HepG2 (cell line): ENCODE results near the gene SLC25A48. TPM values are rescaled to one million over a fixed set of nuclear protein-coding genes. Genes with fewer than 3 reads are reported as not detected.

ENCODE experiments used
- ATAC-seq: fragments of 200-7000 bp; cut with Tn5 transposase; 3 replicates; pipeline ENCODE4 v1.9.1; 2020; ENCODE audit warnings: mild to moderate bottlenecking, moderate library complexity
- BruUV-seq: library from RNA; stranded (reverse); fragments of 400-500 nt; replicated peaks from 2 replicates; lab custom pipeline; 2021; lab: Mats Ljungman, UMichigan
- CTCF ChIA-PET: fragments of 300-600 bp; formaldehyde crosslinking; extraction: SDS; loops from one replicate; lab custom pipeline; 2021; ENCODE audit warnings: low total read pairs, inconsistent platforms, low intra/inter-chr PET ratio; lab: Yijun Ruan, JAX
- POLR2A ChIA-PET: fragments of 350-600 bp; sonication (Branson Sonifier 250); formaldehyde crosslinking; loops from one replicate; lab custom pipeline; 2020; ENCODE audit warnings: antibody characterized with exemption, inconsistent platforms; lab: Yijun Ruan, JAX
- DNase-seq: peaks from one replicate; pipeline ENCODE4 v3.0.0-alpha.2; 2015; ENCODE audit warnings: low spot score
- FAIRE-seq: peaks from 3 replicates; lab custom pipeline; 2011; peaks lifted over from hg19 to GRCh38; lab: Jason Lieb, UNC
- H2AFZ ChIP-seq: one replicate; pipeline ENCODE4 v1.6.1; 2011; ENCODE audit warnings: low read length, inconsistent platforms
- H3K27ac ChIP-seq: fragments of 300-600 bp; 3 replicates; pipeline ENCODE4 v1.8.0; 2011; ENCODE audit warnings: mixed run types, mild to moderate bottlenecking, mixed read lengths, low read length, inconsistent platforms; ENCODE audit not compliant: insufficient read depth; ENCODE audit errors: extremely low read length
- H3K27me3 ChIP-seq, 2 experiments: fragments of 200-600 bp in 1 of 2; 2 replicates in 1 of 2; 3 replicates in 1 of 2; pipeline versions ENCODE4 v1.6.0 to v1.8.0; 2011; ENCODE audit warnings: low read length in 2 of 2, mild to moderate bottlenecking in 2 of 2, moderate library complexity in 2 of 2, inconsistent platforms in 1 of 2; ENCODE audit not compliant: insufficient read depth in 2 of 2, control insufficient read depth in 1 of 2
- H3K36me3 ChIP-seq, 2 experiments: fragments of 200-600 bp in 1 of 2; replicated peaks in 1 of 2; 2 replicates in 1 of 2; 3 replicates in 1 of 2; pipeline versions ENCODE4 v1.5.1 to v1.8.0; 2011; ENCODE audit warnings: low read length in 2 of 2, inconsistent platforms in 1 of 2; ENCODE audit not compliant: insufficient read depth in 2 of 2, control insufficient read depth in 1 of 2
- H3K4me1 ChIP-seq: 2 replicates; pipeline ENCODE4 v1.5.1; 2012; ENCODE audit warnings: low read length, inconsistent platforms; ENCODE audit not compliant: insufficient read depth
- H3K4me2 ChIP-seq: 2 replicates; pipeline ENCODE4 v1.6.0; 2011; ENCODE audit warnings: low read depth, low read length, inconsistent platforms
- H3K4me3 ChIP-seq, 3 experiments: fragments of 200-600 bp in 1 of 3; sonication (generic), shearing (Covaris generic) in 1 of 3; replicated peaks in 1 of 3; 2 replicates each; pipeline ENCODE4 v1.5.1; 2011 to 2016; ENCODE audit warnings: low read length in 3 of 3, inconsistent platforms in 2 of 3, low read depth in 2 of 3, mild to moderate bottlenecking in 2 of 3, control low read depth in 1 of 3, mixed read lengths in 1 of 3; ENCODE audit not compliant: insufficient read depth in 1 of 3
- H3K79me2 ChIP-seq: one replicate; pipeline ENCODE4 v1.6.1; 2011; ENCODE audit warnings: low read length, inconsistent platforms; ENCODE audit not compliant: insufficient read depth
- H3K9ac ChIP-seq: 2 replicates; pipeline ENCODE4 v1.6.0; 2011; ENCODE audit warnings: mild to moderate bottlenecking, low read depth, low read length, inconsistent platforms; ENCODE audit not compliant: insufficient read depth
- H3K9me3 ChIP-seq: 2 replicates; pipeline ENCODE4 v1.5.1; 2012; ENCODE audit warnings: mild to moderate bottlenecking, low read length
- H4K20me1 ChIP-seq: 2 replicates; pipeline ENCODE4 v1.6.0; 2011; ENCODE audit warnings: inconsistent platforms, mild to moderate bottlenecking, low read length, moderate library complexity; ENCODE audit not compliant: insufficient read depth
- EP300 ChIP-seq, 3 experiments: sonication (generic) in 1 of 3; formaldehyde crosslinking in 1 of 3; IDR thresholded peaks; 2 replicates each; pipeline versions ENCODE4 v1.5.1 to v1.6.1; 2011 to 2020; ENCODE audit warnings: low read depth in 2 of 3, low read length in 2 of 3, borderline replicate concordance in 1 of 3, improper control_type of control experiment in 1 of 3, mild to moderate bottlenecking in 1 of 3, missing genetic modification reagents in 1 of 3, moderate library complexity in 1 of 3
- HNRNPLL ChIP-seq: fragments of 200-400 bp; formaldehyde crosslinking; IDR thresholded peaks from 2 replicates; pipeline ENCODE4 v1.6.1; 2017; ENCODE audit warnings: mild to moderate bottlenecking, low read depth, low read length; ENCODE audit not compliant: poor library complexity, severe bottlenecking
- HOXA3 ChIP-seq: sonication (generic); formaldehyde crosslinking; IDR thresholded peaks from 2 replicates; pipeline ENCODE4 v1.5.0; 2020; ENCODE audit warnings: missing genetic modification reagents
- MXI1 ChIP-seq: IDR thresholded peaks from 3 replicates; pipeline ENCODE4 v1.6.1; 2012; ENCODE audit warnings: low read depth, low read length, inconsistent platforms, borderline replicate concordance
- PITX1 ChIP-seq: sonication (generic); formaldehyde crosslinking; IDR thresholded peaks from 2 replicates; pipeline ENCODE4 v1.5.1; 2020; ENCODE audit warnings: mild to moderate bottlenecking, missing genetic modification reagents
- TBP ChIP-seq: sonication (generic); formaldehyde crosslinking; IDR thresholded peaks from 2 replicates; pipeline ENCODE4 v1.5.0; 2020; ENCODE audit warnings: missing genetic modification reagents
- ZMAT3 ChIP-seq: sonication (generic); formaldehyde crosslinking; conservative IDR thresholded peaks from 2 replicates; pipeline ENCODE4 v1.7.0; 2021; ENCODE audit warnings: missing genetic modification reagents
- ZNF337 ChIP-seq: sonication (generic); formaldehyde crosslinking; IDR thresholded peaks from 2 replicates; pipeline ENCODE4 v1.5.1; 2020; ENCODE audit warnings: missing genetic modification reagents, low read depth, mild to moderate bottlenecking, borderline replicate concordance
- ZNF577 ChIP-seq: sonication (generic); formaldehyde crosslinking; IDR thresholded peaks from 2 replicates; pipeline ENCODE4 v1.4.0; 2020; ENCODE audit warnings: mild to moderate bottlenecking, low read depth, missing genetic modification reagents, borderline replicate concordance
- ZNF766 ChIP-seq: sonication (generic); formaldehyde crosslinking; IDR thresholded peaks from 2 replicates; pipeline ENCODE4 v1.5.0; 2020; ENCODE audit warnings: missing genetic modification reagents, borderline replicate concordance
- WGBS: methylation state at CpG from one replicate; pipeline ENCODE4 v1.1.6; 2017; ENCODE audit warnings: low lambda C conversion rate; 5-methylcytosine and 5-hydroxymethylcytosine counted together
- in situ Hi-C: cut with HindIII; loops from 2 replicates; pipeline ENCODE4 v1.10.0; 2017; ENCODE audit warnings: low pct_unique_long_range_greater_than_20kb; ENCODE audit not compliant: extremely low pct_ligation_motif_present
- intact Hi-C: fragments of 100-400 bp; cut with micrococcal nuclease; formaldehyde crosslinking; loops from one replicate; pipeline ENCODE4 v1.10.0; 2022; ENCODE audit not compliant: unreplicated experiment
- polyA plus RNA-seq, 8 experiments: library from polyadenylated mRNA; depleted of rRNA in 3 of 8; stranded (reverse) in 7 of 8; unstranded in 1 of 8; fragments of >200 nt; fragmentation: Illumina TruSeq in 4 of 8; extraction: Trizol in 4 of 8; gene quantifications; 2 replicates each; pipeline versions ENCODE4 v1.2.1 to v1.2.3, GENCODE V29; 2011 to 2016; ENCODE audit warnings: low read depth in 4 of 8, missing spikeins in 1 of 8, mixed read lengths in 1 of 8; ENCODE audit not compliant: insufficient read depth in 1 of 8
- total RNA-seq, 5 experiments: library from RNA; depleted of rRNA; stranded (reverse); fragments of >200 nt; fragmentation: Illumina TruSeq; extraction: Trizol; gene quantifications; 2 replicates each; pipeline ENCODE4 v1.2.3, GENCODE V29; 2016; ENCODE audit warnings: low read depth in 1 of 5
- TF ChIP-seq, protein P1 (sequence below): IDR thresholded peaks from 2 replicates; pipeline ENCODE4 v1.6.1; 2016; ENCODE audit warnings: missing compliant biosample characterization, missing genetic modification reagents, borderline replicate concordance
- TF ChIP-seq, protein P2 (sequence below): sonication (generic); formaldehyde crosslinking; IDR thresholded peaks from 2 replicates; pipeline ENCODE4 v1.4.0; 2020; ENCODE audit warnings: mild to moderate bottlenecking, missing genetic modification reagents
- TF ChIP-seq, protein P3 (sequence below): sonication (generic); formaldehyde crosslinking; IDR thresholded peaks from 2 replicates; pipeline ENCODE4 v1.5.1; 2020; ENCODE audit warnings: mild to moderate bottlenecking, missing genetic modification reagents, borderline replicate concordance

The SLC25A48 gene
- total and polyA plus RNA-seq, 2 of the 13 experiments (the other 11 are each of a cell fraction or from before 2014, with no cell fraction given): 0.17 to 4.5 TPM

DNA sequence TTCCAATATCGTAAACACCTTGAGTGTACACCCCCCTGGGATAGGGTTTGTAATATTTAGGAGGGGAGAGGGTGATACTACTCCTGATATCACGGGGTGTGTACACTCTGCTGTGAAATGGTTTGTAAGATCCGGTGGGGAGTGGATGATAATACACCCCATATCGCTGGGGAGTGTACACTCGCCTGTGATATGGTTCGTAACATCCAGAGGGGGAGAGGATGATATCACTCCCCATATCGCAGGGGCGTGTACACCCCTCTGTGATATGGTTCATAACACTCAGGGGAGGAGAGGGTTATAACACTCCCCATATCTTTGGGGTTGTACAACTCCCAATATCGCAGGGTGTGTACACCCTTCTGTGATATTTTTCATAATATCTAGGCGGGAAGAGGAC lies 33.8 kb upstream of the SLC25A48 start (continued):
- TF ChIP-seq MXI1: no peak
- no peak for TF ChIP-seq EP300 (IDR thresholded peaks at IDR 0.05; ENCODE audit: low read depth in 2 of 2, low read length in 2 of 2)
- TF ChIP-seq EP300 (CRISPR knock-in tag; IDR thresholded peaks at IDR 0.05; ENCODE audit: borderline replicate concordance): no peak
- TF ChIP-seq, protein P1, sequence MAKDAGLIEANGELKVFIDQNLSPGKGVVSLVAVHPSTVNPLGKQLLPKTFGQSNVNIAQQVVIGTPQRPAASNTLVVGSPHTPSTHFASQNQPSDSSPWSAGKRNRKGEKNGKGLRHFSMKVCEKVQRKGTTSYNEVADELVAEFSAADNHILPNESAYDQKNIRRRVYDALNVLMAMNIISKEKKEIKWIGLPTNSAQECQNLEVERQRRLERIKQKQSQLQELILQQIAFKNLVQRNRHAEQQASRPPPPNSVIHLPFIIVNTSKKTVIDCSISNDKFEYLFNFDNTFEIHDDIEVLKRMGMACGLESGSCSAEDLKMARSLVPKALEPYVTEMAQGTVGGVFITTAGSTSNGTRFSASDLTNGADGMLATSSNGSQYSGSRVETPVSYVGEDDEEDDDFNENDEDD (CRISPR knock-in tag): no peak
- TF ChIP-seq, all 625 proteins: peak for 0

DNA sequence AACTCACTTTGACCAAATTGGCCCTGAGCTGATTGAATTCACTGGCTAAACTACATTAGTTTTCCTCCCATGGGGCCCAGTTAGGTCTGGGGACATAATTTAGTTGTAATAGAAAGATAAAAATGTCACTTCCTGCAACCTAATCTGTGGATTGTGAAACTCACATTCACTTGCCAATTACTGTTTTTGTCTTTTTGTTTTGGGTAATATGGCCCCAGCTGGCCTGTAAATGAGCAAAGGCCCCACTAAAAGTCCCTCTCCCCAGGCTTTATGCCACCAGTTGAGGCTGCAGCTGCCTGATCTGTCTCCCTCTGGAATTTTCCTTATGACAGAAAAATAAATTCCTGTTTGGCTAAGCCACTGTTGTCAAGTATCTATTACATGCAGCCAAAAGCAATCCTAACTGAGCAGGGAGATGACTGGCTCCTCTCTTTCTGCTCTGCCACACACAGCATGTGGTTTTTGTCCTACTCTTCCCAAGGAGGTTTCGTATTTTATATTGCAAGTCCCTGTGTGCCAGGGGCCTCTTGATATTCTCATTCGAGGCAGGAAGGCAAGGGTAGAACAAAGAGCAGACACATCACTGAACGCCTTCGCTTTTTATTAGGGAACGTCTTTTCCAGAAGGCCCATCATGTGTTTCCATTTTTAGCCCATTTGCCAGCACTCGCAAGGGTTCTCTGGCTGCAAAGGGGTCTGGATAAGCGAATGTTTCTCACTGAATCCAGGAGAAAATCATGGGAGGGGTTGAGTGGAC lies 24.1 kb upstream of the SLC25A48 start:
- DNase-seq: no peak
- POLR2A ChIA-PET: no interaction called here
- Histone ChIP-seq H3K9me3 (no peaks in the 10 kb centered on the region), H3K79me2 (no peaks in the 10 kb centered on the region), H3K36me3 (no peaks in the 10 kb centered on the region), H3K4me2 (no peak overlapping the region), H3K27me3 (peaks cover 3 to 15% of the 10 kb centered on the region in 2 experiments; a peak in 2 of 5 replicates), H3K27ac (no peak overlapping the region), H3K9ac (no peak overlapping the region), H3K4me3 (no peak overlapping the region), H4K20me1 (no peaks in the 10 kb centered on the region), H3K4me1 (no peaks in the 10 kb centered on the region), H2AFZ (no peak overlapping the region)
- FAIRE-seq: no peak
- CTCF ChIA-PET: no interaction called here
- in situ Hi-C loops (no loop called here), intact Hi-C loops (no loop called here)
- BruUV-seq: no TSS peak
- no peak for ATAC-seq
- WGBS: 46% methylated on average over 7 of the region's 7 CpGs
- TF ChIP-seq ZMAT3 (CRISPR knock-in tag) (no peak), ZNF577 (no peak), ZNF337 (CRISPR knock-in tag) (no peak), PITX1 (no peak), HOXA3 (CRISPR knock-in tag) (no peak), TBP (CRISPR knock-in tag) (no peak), ZNF766 (CRISPR knock-in tag) (no peak), HNRNPLL (no peak)
- TF ChIP-seq, protein P2, sequence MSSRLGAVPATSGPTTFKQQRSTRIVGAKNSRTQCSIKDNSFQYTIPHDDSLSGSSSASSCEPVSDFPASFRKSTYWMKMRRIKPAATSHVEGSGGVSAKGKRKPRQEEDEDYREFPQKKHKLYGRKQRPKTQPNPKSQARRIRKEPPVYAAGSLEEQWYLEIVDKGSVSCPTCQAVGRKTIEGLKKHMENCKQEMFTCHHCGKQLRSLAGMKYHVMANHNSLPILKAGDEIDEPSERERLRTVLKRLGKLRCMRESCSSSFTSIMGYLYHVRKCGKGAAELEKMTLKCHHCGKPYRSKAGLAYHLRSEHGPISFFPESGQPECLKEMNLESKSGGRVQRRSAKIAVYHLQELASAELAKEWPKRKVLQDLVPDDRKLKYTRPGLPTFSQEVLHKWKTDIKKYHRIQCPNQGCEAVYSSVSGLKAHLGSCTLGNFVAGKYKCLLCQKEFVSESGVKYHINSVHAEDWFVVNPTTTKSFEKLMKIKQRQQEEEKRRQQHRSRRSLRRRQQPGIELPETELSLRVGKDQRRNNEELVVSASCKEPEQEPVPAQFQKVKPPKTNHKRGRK (CRISPR knock-in tag): no peak
- TF ChIP-seq, protein P3, sequence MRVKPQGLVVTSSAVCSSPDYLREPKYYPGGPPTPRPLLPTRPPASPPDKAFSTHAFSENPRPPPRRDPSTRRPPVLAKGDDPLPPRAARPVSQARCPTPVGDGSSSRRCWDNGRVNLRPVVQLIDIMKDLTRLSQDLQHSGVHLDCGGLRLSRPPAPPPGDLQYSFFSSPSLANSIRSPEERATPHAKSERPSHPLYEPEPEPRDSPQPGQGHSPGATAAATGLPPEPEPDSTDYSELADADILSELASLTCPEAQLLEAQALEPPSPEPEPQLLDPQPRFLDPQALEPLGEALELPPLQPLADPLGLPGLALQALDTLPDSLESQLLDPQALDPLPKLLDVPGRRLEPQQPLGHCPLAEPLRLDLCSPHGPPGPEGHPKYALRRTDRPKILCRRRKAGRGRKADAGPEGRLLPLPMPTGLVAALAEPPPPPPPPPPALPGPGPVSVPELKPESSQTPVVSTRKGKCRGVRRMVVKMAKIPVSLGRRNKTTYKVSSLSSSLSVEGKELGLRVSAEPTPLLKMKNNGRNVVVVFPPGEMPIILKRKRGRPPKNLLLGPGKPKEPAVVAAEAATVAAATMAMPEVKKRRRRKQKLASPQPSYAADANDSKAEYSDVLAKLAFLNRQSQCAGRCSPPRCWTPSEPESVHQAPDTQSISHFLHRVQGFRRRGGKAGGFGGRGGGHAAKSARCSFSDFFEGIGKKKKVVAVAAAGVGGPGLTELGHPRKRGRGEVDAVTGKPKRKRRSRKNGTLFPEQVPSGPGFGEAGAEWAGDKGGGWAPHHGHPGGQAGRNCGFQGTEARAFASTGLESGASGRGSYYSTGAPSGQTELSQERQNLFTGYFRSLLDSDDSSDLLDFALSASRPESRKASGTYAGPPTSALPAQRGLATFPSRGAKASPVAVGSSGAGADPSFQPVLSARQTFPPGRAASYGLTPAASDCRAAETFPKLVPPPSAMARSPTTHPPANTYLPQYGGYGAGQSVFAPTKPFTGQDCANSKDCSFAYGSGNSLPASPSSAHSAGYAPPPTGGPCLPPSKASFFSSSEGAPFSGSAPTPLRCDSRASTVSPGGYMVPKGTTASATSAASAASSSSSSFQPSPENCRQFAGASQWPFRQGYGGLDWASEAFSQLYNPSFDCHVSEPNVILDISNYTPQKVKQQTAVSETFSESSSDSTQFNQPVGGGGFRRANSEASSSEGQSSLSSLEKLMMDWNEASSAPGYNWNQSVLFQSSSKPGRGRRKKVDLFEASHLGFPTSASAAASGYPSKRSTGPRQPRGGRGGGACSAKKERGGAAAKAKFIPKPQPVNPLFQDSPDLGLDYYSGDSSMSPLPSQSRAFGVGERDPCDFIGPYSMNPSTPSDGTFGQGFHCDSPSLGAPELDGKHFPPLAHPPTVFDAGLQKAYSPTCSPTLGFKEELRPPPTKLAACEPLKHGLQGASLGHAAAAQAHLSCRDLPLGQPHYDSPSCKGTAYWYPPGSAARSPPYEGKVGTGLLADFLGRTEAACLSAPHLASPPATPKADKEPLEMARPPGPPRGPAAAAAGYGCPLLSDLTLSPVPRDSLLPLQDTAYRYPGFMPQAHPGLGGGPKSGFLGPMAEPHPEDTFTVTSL: no peak
